Measurements from ENCODE around the gene PAM16. TPM values are rescaled to one million over a fixed set of nuclear protein-coding genes. Genes with fewer than 3 reads are reported as not detected.

Gene PAM16
- total RNA-seq, 2 experiments from 2014 or later, result 47.5 to 49.4 TPM

GRCh38 chr16:4327386-4328045 is 23.6 kb downstream of the PAM16 start:
- Mint-ChIP-seq H3K9me3 (ENCODE audit: low read depth) (no peaks in the 10 kb centered on the region), H3K27me3 (peaks cover 10% of the 10 kb centered on the region), H3K4me3 (no peak overlapping the region), H3K36me3 (no peaks in the 10 kb centered on the region), H3K27ac (no peak overlapping the region), H3K4me1 (peaks cover 3% of the 10 kb centered on the region)
- CTCF ChIA-PET, result interaction anchor here (0.9 to 7.5 kb wide), 21 partner anchors 8 to 344 kb away, joined by 3 to 101 read pairs (median 5); partner anchors contain the start of genes GLIS2 and TFAP4
- ATAC-seq (no peak), DNase-seq (no peak)

DNA sequence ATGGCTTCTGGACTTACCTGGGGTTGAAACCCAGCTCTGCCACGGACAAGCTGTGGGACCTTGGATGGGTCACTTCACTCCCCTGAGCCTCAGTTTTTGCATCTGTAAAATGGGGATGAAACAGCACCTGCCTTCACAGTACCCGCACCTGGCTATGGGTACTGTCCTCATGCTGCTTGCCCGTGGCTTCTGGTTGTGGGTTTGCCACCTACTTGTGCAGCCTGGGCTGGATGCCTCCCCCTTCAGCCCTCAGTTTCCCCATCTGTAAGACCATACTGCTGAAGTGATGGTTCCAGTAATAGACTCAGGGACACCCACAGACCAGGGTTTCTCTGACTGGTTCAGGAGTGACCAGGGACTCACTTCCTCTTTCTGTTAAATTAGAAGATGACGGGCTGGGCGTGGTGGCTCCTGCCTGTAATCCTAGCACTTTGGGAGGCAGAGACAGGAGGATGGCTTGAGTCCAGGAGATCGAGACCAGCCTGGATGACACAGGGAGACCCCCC is 25.8 kb downstream of the PAM16 start:
- ATAC-seq (no peak), DNase-seq (no peak)
- Mint-ChIP-seq H3K4me1 (peaks cover 3% of the 10 kb centered on the region), H3K27ac (no peak overlapping the region), H3K4me3 (no peak overlapping the region), H3K9me3 (ENCODE audit: low read depth) (no peaks in the 10 kb centered on the region), H3K27me3 (peaks cover 10% of the 10 kb centered on the region), H3K36me3 (no peaks in the 10 kb centered on the region)
- CTCF ChIA-PET, result interaction anchor here (0.7 to 7.5 kb wide), 8 partner anchors 13 to 71 kb away, joined by 3 to 101 read pairs (median 5); partner anchors contain the start of gene TFAP4

- no peak overlapping the region for H3K4me3 Mint-ChIP-seq
- no peak for ATAC-seq
- no peak for DNase-seq
Measured at GRCh38 chr16:4324492-4325252, 26.4 kb downstream of the PAM16 start.

GRCh38 chr16:4323845-4324488 is 27.2 kb downstream of the PAM16 start:
- H3K9me3 Mint-ChIP-seq (ENCODE audit: low read depth), result no peaks in the 10 kb centered on the region
- H3K36me3 Mint-ChIP-seq, result no peaks in the 10 kb centered on the region
- H3K4me3 Mint-ChIP-seq, result no peak overlapping the region
- DNase-seq (no peak), ATAC-seq (no peak)
- no peak overlapping the region for H3K27ac Mint-ChIP-seq
- CTCF ChIA-PET, result no interaction called here
- H3K27me3 Mint-ChIP-seq, result peaks cover 9% of the 10 kb centered on the region
- peaks cover 12% of the 10 kb centered on the region for H3K4me1 Mint-ChIP-seq

More at GRCh38 chr16:4324492-4325252, 26.4 kb downstream of the PAM16 start:
- peaks cover 10% of the 10 kb centered on the region for H3K27me3 Mint-ChIP-seq
- no peaks in the 10 kb centered on the region for H3K36me3 Mint-ChIP-seq
- CTCF ChIA-PET, result interaction anchor here (0.9 kb wide), 1 partner anchor 36 kb away, joined by 3 read pairs; no protein-coding TSS in a partner anchor
- H3K27ac Mint-ChIP-seq, result no peak overlapping the region
- H3K4me1 Mint-ChIP-seq, result peaks cover 7% of the 10 kb centered on the region
- H3K9me3 Mint-ChIP-seq (ENCODE audit: low read depth), result no peaks in the 10 kb centered on the region

DNA sequence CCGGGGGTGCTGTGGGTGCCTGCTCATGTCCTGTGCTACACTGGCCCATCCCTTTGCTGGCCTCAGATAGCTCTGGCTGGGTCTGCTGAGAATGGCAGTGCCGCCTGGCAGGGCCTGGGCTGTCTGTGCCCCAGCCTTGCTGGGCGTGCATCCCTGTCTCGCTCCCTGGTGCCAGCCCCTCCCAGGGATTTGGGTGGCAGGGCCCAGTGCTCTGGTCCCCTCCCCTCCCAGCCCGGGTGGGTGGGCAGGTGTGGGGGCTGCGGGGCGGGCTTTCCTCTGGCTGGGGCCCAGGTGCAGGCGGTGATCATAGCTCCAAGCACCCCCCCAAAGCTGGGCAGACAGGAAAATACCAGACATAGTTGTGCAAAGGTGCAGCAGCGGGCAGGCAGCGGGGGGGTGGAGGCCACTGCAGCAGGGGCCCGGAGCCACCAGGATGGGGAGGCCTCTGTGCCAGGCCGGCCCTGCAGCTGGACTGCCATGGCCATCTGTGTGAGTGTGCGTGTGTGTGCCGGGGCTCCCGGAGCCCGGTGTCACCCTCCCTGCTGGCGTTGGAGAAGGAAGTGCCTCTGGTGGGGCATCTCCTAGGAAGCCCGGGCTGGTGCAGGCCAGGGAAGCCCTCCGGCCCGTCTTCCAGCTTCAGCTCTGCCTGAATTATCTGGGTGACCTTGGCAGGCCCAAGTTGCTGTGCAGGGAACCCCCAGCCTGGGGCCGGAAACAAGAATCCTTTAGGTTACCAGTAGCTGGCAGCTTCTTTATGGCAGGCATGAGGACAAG is 27.9 kb downstream of the PAM16 start:
- ATAC-seq (no peak), DNase-seq (no peak)
- Mint-ChIP-seq H3K27me3 (peaks cover 4% of the 10 kb centered on the region), H3K4me3 (no peak overlapping the region), H3K4me1 (peaks cover 15% of the 10 kb centered on the region), H3K27ac (no peak overlapping the region), H3K9me3 (ENCODE audit: low read depth) (no peaks in the 10 kb centered on the region), H3K36me3 (no peaks in the 10 kb centered on the region)
- CTCF ChIA-PET, result no interaction called here

- H3K4me1 Mint-ChIP-seq, result peaks cover 14% of the 10 kb centered on the region
- ATAC-seq (no peak), DNase-seq (no peak)
- no peak overlapping the region for H3K27ac Mint-ChIP-seq
- H3K9me3 Mint-ChIP-seq (ENCODE audit: low read depth), result no peaks in the 10 kb centered on the region
- H3K4me3 Mint-ChIP-seq, result no peak overlapping the region
- H3K36me3 Mint-ChIP-seq, result no peaks in the 10 kb centered on the region
- peaks cover 6% of the 10 kb centered on the region for H3K27me3 Mint-ChIP-seq
- CTCF ChIA-PET, result interaction anchor here (1.6 kb wide), 1 partner anchor 49 kb away, joined by 4 read pairs; no protein-coding TSS in a partner anchor
Measured at GRCh38 chr16:4322121-4323052, 28.7 kb downstream of the PAM16 start.

GRCh38 chr16:4321286-4322120 is 29.6 kb downstream of the PAM16 start:
- Mint-ChIP-seq H3K27me3 (peaks cover 10% of the 10 kb centered on the region), H3K4me1 (peaks cover 14% of the 10 kb centered on the region), H3K4me3 (no peak overlapping the region), H3K36me3 (no peaks in the 10 kb centered on the region), H3K27ac (no peak overlapping the region), H3K9me3 (ENCODE audit: low read depth) (no peaks in the 10 kb centered on the region)
- CTCF ChIA-PET, result interaction anchor here (1.1 to 1.6 kb wide), 2 partner anchors 9 to 48 kb away, joined by 3 to 4 read pairs; no protein-coding TSS in a partner anchor
- DNase-seq (no peak), ATAC-seq (no peak)

DNA sequence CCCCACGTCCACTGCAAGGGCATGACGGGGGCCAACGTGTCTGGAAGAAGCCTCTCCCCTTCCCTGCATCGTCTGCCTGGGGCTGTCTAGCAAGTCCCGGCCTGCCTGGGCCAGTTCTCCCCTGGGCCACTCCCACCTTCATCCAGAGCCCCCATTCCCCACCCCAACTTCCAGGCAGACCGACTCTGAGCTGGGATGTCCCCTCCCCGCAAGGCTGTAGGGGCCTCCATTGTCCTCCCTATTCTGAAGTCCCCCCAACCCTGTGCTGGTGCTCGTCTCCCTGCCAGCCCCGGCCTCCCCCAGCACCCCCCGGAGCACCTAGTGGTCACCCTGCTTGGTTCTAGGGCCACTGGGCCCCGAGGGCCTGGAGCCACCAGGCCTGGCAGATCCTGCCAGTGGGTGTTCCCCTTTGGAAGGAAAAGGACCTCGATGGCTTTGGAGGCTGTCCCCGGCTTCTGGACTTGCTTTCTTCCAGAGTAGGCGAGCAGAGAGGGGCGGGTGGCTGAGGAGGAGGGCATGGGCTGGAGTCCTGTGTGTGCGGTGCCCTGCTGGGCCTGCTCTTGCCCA is 30.5 kb downstream of the PAM16 start:
- Mint-ChIP-seq H3K9me3 (ENCODE audit: low read depth) (no peaks in the 10 kb centered on the region), H3K4me3 (no peak overlapping the region), H3K27me3 (peaks cover 6% of the 10 kb centered on the region), H3K36me3 (no peaks in the 10 kb centered on the region), H3K4me1 (peaks cover 14% of the 10 kb centered on the region), H3K27ac (no peak overlapping the region)
- ATAC-seq (no peak), DNase-seq (no peak)
- CTCF ChIA-PET, result interaction anchor here (1.1 to 1.6 kb wide), 3 partner anchors 9 to 67 kb away, joined by 3 to 4 read pairs (median 3); no protein-coding TSS in a partner anchor

- peaks cover 9% of the 10 kb centered on the region for H3K27me3 Mint-ChIP-seq
- DNase-seq (peak; percentile 89), ATAC-seq (peak; percentile 77)
- H3K27ac Mint-ChIP-seq, result no peak overlapping the region
- H3K36me3 Mint-ChIP-seq, result no peaks in the 10 kb centered on the region
- CTCF ChIA-PET, result interaction anchor here (1.1 to 2.2 kb wide), 5 partner anchors 8 to 66 kb away, joined by 3 to 7 read pairs (median 3); partner anchors contain the start of gene TFAP4
- H3K4me3 Mint-ChIP-seq, result no peak overlapping the region
- peaks cover 17% of the 10 kb centered on the region for H3K4me1 Mint-ChIP-seq
- H3K9me3 Mint-ChIP-seq (ENCODE audit: low read depth), result no peaks in the 10 kb centered on the region
Measured at GRCh38 chr16:4319454-4320421, 31.4 kb downstream of the PAM16 start.

DNA sequence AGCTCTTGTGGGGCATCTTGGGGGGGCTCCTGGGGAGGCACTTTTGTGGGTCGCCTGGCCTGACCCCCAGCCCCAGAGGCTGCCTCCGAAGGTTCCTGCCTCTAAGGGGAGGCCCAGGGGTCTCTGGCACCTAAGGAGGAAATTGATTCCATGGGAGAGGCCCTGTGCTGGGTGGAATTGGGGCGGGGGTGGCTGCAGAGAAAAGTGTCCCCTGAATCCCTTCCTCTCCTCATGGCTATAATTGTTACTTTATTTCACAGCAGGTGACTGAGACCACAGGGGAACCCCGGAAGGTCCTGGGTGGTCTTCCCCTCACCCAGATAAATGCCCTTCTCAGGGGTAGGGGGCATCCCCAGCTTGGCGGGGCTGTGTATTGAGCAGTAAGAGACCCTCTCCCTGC is 32.2 kb downstream of the PAM16 start:
- DNase-seq (no peak), ATAC-seq (no peak)
- Mint-ChIP-seq H3K36me3 (no peaks in the 10 kb centered on the region), H3K4me1 (peaks cover 25% of the 10 kb centered on the region), H3K27ac (no peak overlapping the region), H3K4me3 (no peak overlapping the region), H3K9me3 (ENCODE audit: low read depth) (no peaks in the 10 kb centered on the region), H3K27me3 (peaks cover 17% of the 10 kb centered on the region)
- CTCF ChIA-PET, result interaction anchor here (1.0 to 2.2 kb wide), 7 partner anchors 9 to 65 kb away, joined by 3 to 7 read pairs (median 4); partner anchors contain the start of gene TFAP4
